SH-SY5Y (cell line): ENCODE results near the gene NXNL1.

Experiments
- GATA2 ChIP-seq: IDR thresholded peaks from 2 replicates; pipeline ENCODE4 v1.6.1; 2011; ENCODE audit warnings: mild to moderate bottlenecking, low read depth, low read length
- GATA3 ChIP-seq: IDR thresholded peaks from 2 replicates; pipeline ENCODE4 v1.6.1; 2011; ENCODE audit warnings: low read depth, mild to moderate bottlenecking, low read length, moderate library complexity

DNA sequence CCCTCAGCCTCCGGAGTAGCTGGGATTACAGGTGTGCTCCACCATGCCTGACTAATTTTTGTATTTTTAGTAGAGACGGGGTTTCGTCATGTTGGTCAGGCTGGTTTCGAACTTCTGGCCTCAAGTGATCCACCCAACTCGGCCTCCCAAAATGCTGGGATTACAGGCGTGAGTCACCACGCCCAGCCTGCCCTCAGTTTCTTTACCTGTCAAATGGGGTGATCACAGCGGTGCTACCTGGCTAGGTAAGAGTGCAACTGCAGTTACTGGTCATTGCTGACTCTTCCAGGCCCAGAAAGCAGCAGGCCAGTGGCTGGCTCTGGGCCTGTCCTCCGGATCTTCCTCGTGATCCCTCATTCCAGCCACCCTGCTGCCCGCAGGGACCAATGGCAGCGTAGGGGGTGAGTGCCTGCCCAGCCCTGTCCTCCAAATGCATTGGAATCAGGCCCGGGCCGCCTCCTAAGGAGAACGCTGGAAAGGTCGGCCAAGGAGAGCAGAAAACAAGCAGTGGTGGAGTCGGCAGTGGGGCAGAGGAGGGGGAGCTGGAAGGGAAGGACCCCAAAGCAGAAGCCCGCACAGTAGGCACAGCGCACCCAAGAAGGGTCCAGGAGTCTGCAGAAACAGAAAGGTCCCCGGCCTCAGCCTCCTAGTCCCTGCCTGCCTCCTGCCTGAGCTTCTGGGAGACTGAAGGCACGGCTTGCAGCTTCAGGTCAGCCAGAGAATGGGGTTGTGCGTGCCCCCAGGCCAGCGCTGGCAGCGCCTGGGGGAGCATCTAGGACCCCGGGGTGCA is 7.8 kb upstream of the NXNL1 start:
- TF ChIP-seq GATA2: no peak
- TF ChIP-seq GATA3: no peak
